ENCODE data around the gene CD69.
"Not testable (repeated sequence)": the region's sequence is repeated elsewhere in the genome, so short reads cannot be mapped to it uniquely, and the experiment has no call there.

The CD69 gene

DNA sequence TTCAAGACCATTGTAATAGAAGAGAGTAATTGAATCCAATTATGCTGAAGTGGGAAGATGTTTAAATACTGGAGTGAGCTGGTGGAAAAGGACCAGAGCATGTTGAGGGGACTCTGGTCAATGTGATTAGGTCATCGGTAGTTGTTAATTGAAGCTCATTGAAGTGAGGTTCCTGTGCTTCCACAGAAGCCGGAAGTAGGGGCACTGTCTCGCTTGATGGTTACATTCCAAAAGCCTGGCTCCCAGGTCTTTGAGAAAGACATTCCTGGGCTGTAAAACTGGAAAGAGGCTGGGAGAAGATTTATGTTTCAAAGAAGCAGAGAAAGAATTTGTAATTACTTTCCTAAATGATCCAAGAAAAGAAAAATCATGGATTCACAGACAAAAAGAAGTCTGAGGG is 15.5 kb downstream of the CD69 start:
- DNase-seq: no peak

- no peak for DNase-seq
Observed at GRCh38 chr12:9742661-9743060, 18.0 kb downstream of the CD69 start.

- no peak for DNase-seq
Observed at GRCh38 chr12:9741726-9742125, 19.0 kb downstream of the CD69 start.

DNA sequence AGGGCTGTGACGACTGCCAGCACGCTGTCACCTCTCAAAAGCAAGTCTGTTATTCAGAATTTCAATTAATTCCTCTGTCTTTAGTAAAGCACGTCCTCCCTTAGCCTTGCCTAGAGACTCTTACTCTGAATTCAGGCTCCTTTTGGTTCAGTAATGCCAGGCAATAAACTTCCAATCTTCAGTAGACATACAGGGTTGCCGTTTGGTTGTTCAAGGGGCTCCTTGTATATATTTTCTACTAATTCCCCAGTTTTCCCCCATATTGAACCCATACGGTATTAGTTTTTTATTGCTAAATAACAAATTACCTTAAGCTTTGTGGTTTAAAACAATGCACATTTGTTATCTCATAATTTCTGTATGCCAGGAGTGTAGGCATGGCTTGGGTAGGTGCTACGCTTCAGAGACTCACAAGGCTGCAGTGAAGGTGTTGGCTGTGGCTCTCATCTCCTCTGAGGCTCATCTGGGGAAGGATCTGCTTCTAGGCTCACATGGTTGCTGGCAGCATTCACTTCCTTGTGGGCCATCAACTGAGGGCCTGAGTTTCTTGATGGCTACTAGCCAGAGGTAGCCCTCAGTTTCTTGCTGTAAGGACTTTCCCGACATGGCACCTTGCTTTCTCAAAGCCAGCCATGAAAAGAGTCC is 20.5 kb downstream of the CD69 start:
- no peak for DNase-seq

DNA sequence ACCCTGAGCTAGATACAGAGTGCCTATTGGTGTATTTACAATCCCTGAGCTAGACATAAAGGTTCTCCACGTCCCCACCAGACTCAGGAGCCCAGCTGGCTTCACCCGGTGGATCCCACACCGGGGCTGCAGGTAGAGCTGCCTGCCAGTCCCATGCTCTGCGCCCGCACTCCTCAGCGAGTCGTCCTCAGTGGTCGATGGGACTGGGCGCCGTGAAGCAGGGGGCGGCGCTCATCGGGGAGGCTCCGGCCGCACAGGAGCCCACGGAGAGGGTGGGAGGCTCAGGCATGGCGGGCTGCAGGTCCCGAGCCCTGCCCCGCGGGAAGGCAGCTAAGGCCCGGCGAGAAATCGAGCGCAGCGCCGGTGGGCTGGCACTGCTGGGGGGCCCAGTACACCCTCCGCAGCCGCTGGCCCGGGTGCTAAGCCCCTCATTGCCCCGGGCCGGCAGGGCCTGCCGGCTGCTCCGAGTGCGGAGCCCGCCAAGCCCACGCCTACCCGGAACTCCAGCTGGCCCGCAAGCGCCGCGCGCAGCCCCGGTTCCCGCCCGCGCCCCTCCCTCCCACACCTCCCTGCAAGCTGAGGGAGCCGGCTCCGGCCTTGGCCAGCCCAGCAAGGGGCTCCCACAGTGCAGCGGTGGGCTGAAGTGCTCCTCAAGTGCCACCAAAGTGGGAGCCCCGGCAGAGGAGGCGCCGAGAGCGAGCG is 21.1 kb downstream of the CD69 start:
- DNase-seq: not testable (repeated sequence)

GRCh38 chr12:9738905-9739304 is 21.8 kb downstream of the CD69 start:
- not testable (repeated sequence) for DNase-seq

DNA sequence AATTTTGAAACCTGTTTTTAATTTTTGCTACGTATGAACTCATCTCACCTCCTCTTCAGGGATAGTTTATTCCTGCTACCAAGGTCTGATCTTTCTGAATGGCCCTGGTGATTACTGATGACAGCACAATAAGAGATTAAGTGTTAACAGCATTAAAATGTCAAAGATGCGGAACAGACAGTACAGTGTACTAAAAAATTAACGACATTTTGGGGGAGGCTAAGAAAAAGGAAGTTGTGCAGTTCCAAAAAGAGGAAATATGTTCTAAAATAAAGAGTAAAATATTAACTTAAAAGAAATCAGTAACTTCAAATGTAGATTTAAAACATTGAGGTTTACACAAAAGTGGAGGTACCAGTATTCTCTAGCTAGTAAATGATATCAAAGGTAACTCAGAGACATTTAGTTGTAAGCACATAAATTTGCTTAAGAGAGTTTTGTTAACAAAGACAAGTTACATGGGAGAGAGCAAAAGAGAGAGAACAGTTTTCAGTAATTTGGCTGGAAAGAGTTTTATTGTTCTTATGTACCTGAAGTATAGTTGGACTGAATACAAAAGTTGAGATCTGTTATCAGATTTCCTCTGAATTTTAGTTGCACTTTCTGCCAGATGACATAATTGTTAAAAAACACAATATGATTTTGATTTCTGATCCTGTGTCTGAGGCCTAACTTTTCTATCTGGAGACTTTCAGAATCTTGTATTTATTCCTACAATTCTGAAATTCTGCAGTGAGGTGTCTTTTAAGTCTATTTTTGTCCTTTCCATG is 23.6 kb downstream of the CD69 start:
- DNase-seq: no peak

DNA sequence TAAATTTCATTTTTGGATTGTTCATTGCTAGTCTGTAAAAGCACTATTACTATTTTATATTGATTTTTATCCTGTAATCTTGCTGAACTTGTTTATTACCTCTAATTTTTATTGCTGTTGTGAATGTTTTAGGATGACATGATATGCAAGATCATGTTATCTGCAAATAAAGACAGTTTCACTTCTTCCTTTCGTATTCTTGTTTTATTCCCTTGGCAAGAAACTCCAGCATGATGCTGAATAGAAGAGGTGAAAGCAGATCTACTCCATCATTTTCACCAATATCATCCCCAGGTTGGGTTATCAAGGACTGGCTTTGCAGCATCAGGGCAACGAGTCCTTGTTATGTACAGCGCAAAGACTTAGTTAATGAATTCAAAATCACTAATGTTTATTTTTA is 25.1 kb downstream of the CD69 start:
- DNase-seq: no peak

- no peak for DNase-seq
Observed at GRCh38 chr12:9732921-9733461, 27.7 kb downstream of the CD69 start, which contains the start of gene CLECL1. CLECL1 (minus strand) TSS chr12:9733097.

- DNase-seq: no peak
Observed at GRCh38 chr12:9731797-9732196, 28.9 kb downstream of the CD69 start.

- no peak for DNase-seq
Observed at GRCh38 chr12:9731393-9731792, 29.3 kb downstream of the CD69 start.

- no peak for DNase-seq
Observed at GRCh38 chr12:9730591-9730990, 30.1 kb downstream of the CD69 start.

DNA sequence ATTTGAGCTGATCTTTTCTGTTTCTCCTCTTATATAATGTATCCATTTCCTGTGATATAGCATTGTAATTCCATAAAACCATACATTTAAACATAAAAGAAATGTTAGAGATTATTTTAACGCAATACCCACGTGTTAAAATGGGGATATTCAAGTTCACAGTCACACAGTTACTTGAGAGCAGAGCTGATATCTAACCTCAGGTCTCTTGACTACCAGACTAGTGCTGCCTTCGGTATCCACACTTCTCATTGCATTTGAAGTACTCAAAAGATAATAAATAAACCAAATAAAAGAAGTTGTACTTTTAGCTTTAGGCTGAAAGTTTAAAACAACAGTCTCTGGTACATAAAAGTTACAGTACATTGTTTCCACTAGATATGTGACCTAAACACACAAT is 30.7 kb downstream of the CD69 start:
- no peak for DNase-seq

DNA sequence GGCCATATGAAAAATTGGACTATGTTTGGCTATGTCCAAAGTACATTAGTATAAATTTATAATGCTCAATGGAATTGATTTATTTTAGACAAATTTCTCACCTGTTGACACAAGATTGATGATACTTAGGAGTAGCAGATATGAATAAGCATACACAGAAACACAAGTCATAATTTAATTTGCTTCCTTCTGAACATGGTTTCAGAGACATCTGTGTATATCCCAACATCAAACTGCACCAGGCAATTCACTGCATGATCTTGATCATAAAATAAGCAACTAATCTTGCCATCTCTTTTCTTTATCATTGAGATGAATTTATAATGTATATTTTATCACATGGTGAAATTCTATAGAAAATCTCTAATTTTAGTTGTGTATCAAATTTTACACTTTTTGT is 31.6 kb downstream of the CD69 start:
- DNase-seq: no peak

- DNase-seq: no peak
Observed at GRCh38 chr12:9727813-9728212, 32.9 kb downstream of the CD69 start.

DNA sequence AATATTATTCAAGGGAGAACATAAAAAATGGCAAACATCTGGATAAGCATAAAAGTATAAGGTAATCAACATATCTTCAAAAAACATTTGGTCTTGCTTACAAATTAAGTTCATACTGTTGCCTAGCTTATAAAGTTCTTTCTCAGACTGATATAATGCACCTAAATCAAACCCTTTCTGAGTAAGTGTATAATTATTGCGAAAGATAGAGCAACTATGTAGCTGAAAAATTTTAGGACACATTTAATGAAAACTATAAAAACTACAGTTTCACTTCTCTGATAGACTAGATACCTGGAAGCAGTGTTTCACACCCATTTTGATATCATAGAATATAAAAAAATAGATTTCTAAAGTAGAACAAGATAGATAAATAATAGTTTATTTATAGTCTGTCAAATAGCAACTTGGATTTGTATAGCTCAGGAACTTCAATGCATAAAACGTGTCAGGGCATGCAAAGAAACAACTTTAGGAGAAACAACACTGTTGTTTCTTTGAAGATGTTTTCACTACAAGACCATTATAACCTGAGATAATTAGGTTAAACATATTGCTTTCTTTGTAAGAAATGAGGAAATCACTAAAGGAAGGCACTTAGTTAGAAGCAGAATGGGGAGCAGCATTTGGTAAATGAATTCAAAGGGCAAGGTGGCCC is 35.4 kb downstream of the CD69 start:
- DNase-seq: no peak

DNA sequence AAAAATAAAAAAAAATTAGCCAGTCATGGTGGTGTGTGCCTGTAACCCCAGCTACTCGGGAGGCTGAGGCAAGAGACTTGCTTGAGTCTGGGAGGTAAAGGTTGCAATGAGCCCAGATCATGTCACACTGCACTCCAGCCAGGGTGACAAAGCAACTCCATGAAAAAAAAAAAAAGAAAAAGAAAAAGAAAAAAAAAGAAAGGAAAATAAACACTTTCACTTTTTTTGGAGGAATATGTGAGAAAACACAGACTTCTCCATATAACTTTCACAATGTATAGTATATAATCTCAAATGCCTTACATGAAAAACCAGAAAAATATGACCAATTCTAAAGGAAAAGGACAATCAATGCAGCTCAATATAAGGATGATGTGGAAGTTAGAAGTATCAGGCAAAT is 36.7 kb downstream of the CD69 start:
- DNase-seq: no peak

DNA sequence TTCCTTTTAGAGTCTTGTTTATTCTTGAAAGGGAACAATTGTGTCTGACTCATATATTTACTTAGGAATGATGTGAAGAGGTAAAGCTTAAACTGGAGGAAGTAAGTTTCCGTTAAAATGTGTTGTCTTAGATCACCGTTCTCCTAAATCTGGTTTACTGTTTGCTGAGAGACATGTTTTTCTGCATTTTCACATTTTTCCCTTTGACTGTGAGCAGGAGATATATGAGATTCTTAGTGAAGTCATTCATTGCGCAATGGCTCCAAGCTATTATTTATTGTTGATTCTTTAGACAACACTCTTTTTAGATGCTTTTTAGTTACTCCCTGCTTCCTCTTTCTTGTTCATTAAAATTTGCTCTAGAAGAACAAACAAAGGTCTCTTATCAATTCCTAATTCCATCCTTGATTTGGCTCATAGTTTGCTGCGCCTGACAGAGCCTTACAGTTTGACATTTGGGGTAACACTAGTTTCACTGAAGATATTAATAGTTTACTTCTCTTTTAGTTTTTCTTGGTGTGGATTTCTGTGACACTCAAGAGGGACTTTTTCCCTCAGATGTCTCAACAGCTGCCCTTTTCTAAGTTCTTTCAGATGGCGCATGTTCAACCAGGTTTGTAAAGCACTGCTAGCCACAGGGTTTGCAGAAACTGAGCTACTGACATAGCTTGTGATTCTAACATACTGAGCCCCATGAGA is 39.2 kb downstream of the CD69 start:
- DNase-seq: no peak

DNA sequence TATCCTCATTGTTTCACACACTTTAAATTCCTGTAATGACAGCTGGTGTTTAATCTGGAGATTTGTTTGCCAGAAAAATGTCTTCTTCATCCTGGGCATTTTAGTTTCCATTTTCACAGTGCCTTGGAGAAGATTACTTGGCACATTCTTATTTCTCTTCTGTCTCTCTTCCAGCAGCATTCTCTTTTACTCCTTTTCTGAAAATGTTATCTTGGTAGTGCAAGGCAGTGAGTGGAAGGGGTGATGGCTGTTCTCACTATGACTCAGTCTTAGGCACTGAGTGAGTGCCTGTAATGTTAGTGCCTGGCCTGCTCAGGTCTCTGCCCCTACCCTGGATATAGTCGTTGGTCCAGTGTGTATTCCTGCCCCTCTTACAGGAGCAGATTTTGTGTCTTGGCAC is 40.9 kb downstream of the CD69 start:
- no peak for DNase-seq

GRCh38 chr12:9718968-9719367 is 41.7 kb downstream of the CD69 start:
- no peak for DNase-seq

DNA sequence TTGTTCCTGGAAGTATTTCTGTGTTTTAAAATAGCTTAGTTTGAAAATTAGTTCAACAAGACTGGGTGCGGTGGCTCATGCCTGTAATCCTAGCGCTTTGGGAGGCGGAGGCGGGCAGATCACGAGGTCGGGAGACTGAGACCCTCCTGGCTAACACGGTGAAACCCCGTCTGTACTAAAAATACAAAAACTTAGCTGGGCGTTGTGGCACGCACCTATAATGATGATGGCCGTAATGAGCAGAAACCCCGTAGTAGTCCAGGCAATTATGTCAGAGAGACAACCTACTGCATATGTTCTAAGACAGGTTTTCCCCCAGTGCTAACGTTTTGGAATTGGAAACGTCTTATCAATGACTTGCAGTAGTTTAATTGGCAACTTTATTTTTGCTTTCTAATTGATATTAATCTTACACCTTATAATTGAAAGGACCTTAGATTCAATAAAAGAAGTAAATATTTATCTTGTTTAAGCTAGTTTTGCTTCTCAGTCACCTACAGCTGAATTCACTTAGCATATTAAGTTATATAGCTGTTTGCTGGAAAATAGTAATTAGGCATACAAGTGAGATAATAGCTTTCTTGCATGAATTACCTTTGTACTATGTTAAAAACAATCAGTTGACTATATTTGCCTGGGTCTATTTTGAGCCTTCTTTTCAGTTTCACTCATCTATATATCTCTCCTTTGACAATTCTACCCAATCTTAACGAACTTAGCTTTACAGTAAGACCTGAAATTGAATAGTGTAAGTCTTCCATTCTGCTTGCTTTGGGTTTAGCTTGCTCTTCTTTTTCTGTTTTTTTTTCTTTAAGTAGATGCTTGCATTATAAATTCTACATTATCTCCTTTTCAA is 43.4 kb downstream of the CD69 start:
- DNase-seq: no peak
